Sigmoid colon (tissue), 7 donors: ENCODE measurements around the gene DDX27. TPM values are rescaled to one million over a fixed set of nuclear protein-coding genes. Genes with fewer than 3 reads are reported as not detected.

Experiments
- DNase-seq: peaks from one replicate; pipeline ENCODE4 v3.0.0-alpha.2; 2019
- H3K27ac ChIP-seq, 4 donors: fragments of 200-600 bp; sonication (generic); one replicate each; pipeline ENCODE4 v1.5.1; 2016 to 2019; ENCODE audit warnings: mild to moderate bottlenecking in 1 of 4
- H3K27me3 ChIP-seq, 3 donors: fragments of 200-600 bp; sonication (generic); one replicate each; pipeline ENCODE4 v1.5.1; 2019; ENCODE audit warnings: mild to moderate bottlenecking in 1 of 3
- H3K36me3 ChIP-seq, 4 donors: fragments of 200-600 bp; sonication (generic); one replicate each; pipeline ENCODE4 v1.5.1; 2016 to 2019
- H3K4me1 ChIP-seq, 4 donors: fragments of 200-600 bp; sonication (generic); one replicate each; pipeline ENCODE4 v1.5.1; 2017 to 2019
- H3K4me3 ChIP-seq, 4 donors: fragments of 200-600 bp; sonication (generic); one replicate each; pipeline ENCODE4 v1.5.1; 2017 to 2019; ENCODE audit warnings: mild to moderate bottlenecking in 2 of 4, moderate library complexity in 1 of 4
- H3K9me3 ChIP-seq, 4 donors: fragments of 200-600 bp in 3 of 4; sonication (generic) in 3 of 4; one replicate each; pipeline versions ENCODE4 v1.5.1 to v1.6.1; 2013 to 2019
- CTCF ChIP-seq, 4 experiments: fragments of 450-650 bp in 3 of 4; fragments of 200-600 bp in 1 of 4; IDR thresholded peaks; one replicate each; pipeline ENCODE4 v1.5.1; 2016 to 2019; ENCODE audit warnings: antibody characterized with exemption in 4 of 4, mild to moderate bottlenecking in 3 of 4, moderate library complexity in 2 of 4
- EP300 ChIP-seq, 4 donors: sonication (generic); formaldehyde crosslinking; IDR thresholded peaks; one replicate each; pipeline ENCODE4 v1.6.1; 2017; ENCODE audit warnings: antibody characterized with exemption in 4 of 4
- POLR2A ChIP-seq, 2 donors: fragments of 450-650 bp; IDR thresholded peaks; one replicate each; pipeline ENCODE4 v1.6.1; 2016; ENCODE audit warnings: antibody characterized with exemption in 2 of 2, mild to moderate bottlenecking in 2 of 2, moderate library complexity in 2 of 2
- POLR2AphosphoS5 ChIP-seq, 4 donors: sonication (generic); formaldehyde crosslinking; IDR thresholded peaks; one replicate each; pipeline ENCODE4 v1.6.1; 2017; ENCODE audit warnings: antibody characterized with exemption in 4 of 4
- WGBS, 2 donors: extraction: QIAGEN DNeasy Blood & Tissue Kit; methylation state at CpG; one replicate each; pipeline ENCODE4 v1.1.7; 2013; 5-methylcytosine and 5-hydroxymethylcytosine counted together
- intact Hi-C: fragments of 100-400 bp; cut with DNase I; formaldehyde crosslinking; loops from one replicate; pipeline ENCODE4 v1.15.1; 2023
- polyA plus RNA-seq, 3 donors: library from polyadenylated mRNA; stranded (reverse); fragments of 200-250 nt; gene quantifications; one replicate each; pipeline ENCODE4 v1.2.3, GENCODE V29; 2013
- total RNA-seq, 4 donors: library from RNA; depleted of rRNA; stranded (reverse); fragments of >200 nt; gene quantifications; one replicate each; pipeline ENCODE4 v1.1.0, GENCODE V29; 2016
- donor health status: healthy with polysubstance abuse.
- donor health status: Bipolar disorder and iron deficiency.
- donor health status: healthy.

The DDX27 gene
- total and polyA plus RNA-seq, 7 donors: 16.8 to 40.4 (median 27.5) TPM

- no peak for DNase-seq
- intact Hi-C loops: no loop called here
- 87 to 92% methylated on average over 9 of the region's 9 CpGs for WGBS, 2 donors
- H3K27me3 ChIP-seq: no peaks in the 10 kb centered on the region
- no peak overlapping the region for H3K4me3 ChIP-seq
- H3K27ac ChIP-seq: no peak overlapping the region
- H3K4me1 ChIP-seq: peaks cover 0 to 47% (median 39%) of the 10 kb centered on the region in 4 donors
- TF ChIP-seq CTCF (IDR thresholded peaks at IDR 0.05) (no peak), POLR2AphosphoS5 (IDR thresholded peaks at IDR 0.05) (no peak), EP300 (IDR thresholded peaks at IDR 0.05) (no peak), POLR2A (IDR thresholded peaks at IDR 0.05) (no peak)
- H3K9me3 ChIP-seq: peaks cover 20 to 25% (median 21%) of the 10 kb centered on the region in 4 donors
- peaks cover 54 to 88% (median 81%) of the 10 kb centered on the region in 4 donors for H3K36me3 ChIP-seq
Measured at GRCh38 chr20:49283176-49283702, 64.0 kb downstream of the DDX27 start.

GRCh38 chr20:49283703-49284625 is 64.7 kb downstream of the DDX27 start:
- no peak for DNase-seq

GRCh38 chr20:49284818-49285217 is 65.6 kb downstream of the DDX27 start:
- Histone ChIP-seq H3K4me3 (no peak overlapping the region), H3K4me1 (peaks cover 0 to 39% (median 29%) of the 10 kb centered on the region in 4 donors), H3K27ac (no peak overlapping the region), H3K9me3 (peaks cover 20 to 25% (median 21%) of the 10 kb centered on the region in 4 donors), H3K36me3 (peaks cover 61 to 100% (median 95%) of the 10 kb centered on the region in 4 donors), H3K27me3 (no peaks in the 10 kb centered on the region)
- TF ChIP-seq EP300 (IDR thresholded peaks at IDR 0.05): no peak
- intact Hi-C loops: no loop called here
- 95 to 96% methylated on average over 5 of the region's 5 CpGs for WGBS, 2 donors
- no peak for DNase-seq

More at GRCh38 chr20:49283703-49284625, 64.7 kb downstream of the DDX27 start:
- H3K36me3 ChIP-seq: peaks cover 60 to 95% (median 88%) of the 10 kb centered on the region in 4 donors
- intact Hi-C loops: no loop called here
- peaks cover 20 to 25% (median 21%) of the 10 kb centered on the region in 4 donors for H3K9me3 ChIP-seq
- H3K4me3 ChIP-seq: no peak overlapping the region
- no peak overlapping the region for H3K27ac ChIP-seq
- TF ChIP-seq POLR2AphosphoS5 (IDR thresholded peaks at IDR 0.05) (no peak), CTCF (IDR thresholded peaks at IDR 0.05) (no peak), EP300 (IDR thresholded peaks at IDR 0.05) (no peak), POLR2A (IDR thresholded peaks at IDR 0.05) (no peak)
- WGBS, 2 donors: 90 to 96% methylated on average over 3 of the region's 3 CpGs
- peaks cover 0 to 47% (median 37%) of the 10 kb centered on the region in 4 donors for H3K4me1 ChIP-seq
- no peaks in the 10 kb centered on the region for H3K27me3 ChIP-seq

- H3K36me3 ChIP-seq: peaks cover 66 to 100% (median 94%) of the 10 kb centered on the region in 4 donors
- H3K4me3 ChIP-seq: no peak overlapping the region
- 94 to 95% methylated on average over 1 of the region's 1 CpG for WGBS, 2 donors
- H3K4me1 ChIP-seq: peaks cover 0 to 34% (median 24%) of the 10 kb centered on the region in 4 donors
- no peak for DNase-seq
- intact Hi-C loops: no loop called here
- peaks cover 20 to 25% (median 21%) of the 10 kb centered on the region in 4 donors for H3K9me3 ChIP-seq
- no peaks in the 10 kb centered on the region for H3K27me3 ChIP-seq
- no peak overlapping the region for H3K27ac ChIP-seq
- no peak for TF ChIP-seq EP300 (IDR thresholded peaks at IDR 0.05)
- TF ChIP-seq CTCF (IDR thresholded peaks at IDR 0.05): no peak
- no peak for TF ChIP-seq POLR2A (IDR thresholded peaks at IDR 0.05)
- no peak for TF ChIP-seq POLR2AphosphoS5 (IDR thresholded peaks at IDR 0.05)
Measured at GRCh38 chr20:49285233-49285668, 66.0 kb downstream of the DDX27 start.
